NB4 (cell line): ENCODE results near the gene ZFP1.

Experiments
- CTCF ChIP-seq: IDR thresholded peaks from one replicate; pipeline ENCODE4 v1.5.1; 2012; ENCODE audit warnings: low read depth, low read length
- MAX ChIP-seq: IDR thresholded peaks from 2 replicates; pipeline ENCODE4 v1.6.1; 2011; ENCODE audit warnings: low read depth, low read length

- TF ChIP-seq CTCF, result no peak
- TF ChIP-seq MAX, result no peak
Observed at GRCh38 chr16:75216127-75216526, 67.8 kb downstream of the ZFP1 start.
